Measurements from ENCODE around the gene NAALADL2. TPM values are rescaled to one million over a fixed set of nuclear protein-coding genes. Genes with fewer than 3 reads are reported as not detected.

NAALADL2 gene
- total RNA-seq, 1 donor from 2014 or later, result 1.1 TPM

DNA sequence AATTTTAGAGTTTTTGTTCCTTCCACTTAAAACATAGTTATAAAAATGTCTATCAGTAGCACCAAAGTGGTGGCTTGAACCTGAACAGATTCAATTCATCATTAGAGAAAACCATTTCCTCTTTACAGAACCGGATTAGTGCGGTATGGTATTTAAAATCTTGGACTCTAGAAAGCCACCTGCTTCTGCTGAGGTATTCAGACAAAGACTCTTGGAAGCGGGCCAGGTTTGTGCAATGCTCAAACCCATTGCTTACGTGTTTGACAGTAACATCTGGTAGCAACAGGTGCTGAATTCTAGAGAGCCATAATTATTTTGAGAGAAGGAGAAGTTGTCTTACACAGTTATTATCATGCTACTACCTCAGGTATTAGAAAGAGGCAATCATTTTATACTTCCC is 290.5 kb downstream of the NAALADL2 start:
- DNase-seq (ENCODE audit: low read depth) (peak; percentile 70), FAIRE-seq (no peak)
- Histone ChIP-seq H3K4me3 (ENCODE audit: low read depth, low read length) (no peak overlapping the region), H3K36me3 (ENCODE audit: control insufficient read depth, insufficient read depth, low read length) (no peaks in the 10 kb centered on the region), H3K27me3 (ENCODE audit: control insufficient read depth, insufficient read depth, low read length) (no peaks in the 10 kb centered on the region)
- TF ChIP-seq CTCF (IDR thresholded peaks at IDR 0.05; ENCODE audit: insufficient read depth, low read length, severe bottlenecking), result no peak

GRCh38 chr3:175150812-175151401 is 291.8 kb downstream of the NAALADL2 start:
- peak; percentile 98 for DNase-seq (ENCODE audit: low read depth)
- TF ChIP-seq CTCF (IDR thresholded peaks at IDR 0.05; ENCODE audit: insufficient read depth, low read length, severe bottlenecking), result no peak
- no peak overlapping the region for H3K4me3 ChIP-seq (ENCODE audit: low read depth, low read length)
- H3K27me3 ChIP-seq (ENCODE audit: control insufficient read depth, insufficient read depth, low read length), result no peaks in the 10 kb centered on the region
- no peaks in the 10 kb centered on the region for H3K36me3 ChIP-seq (ENCODE audit: control insufficient read depth, insufficient read depth, low read length)
- peak; percentile 93 for FAIRE-seq

- Histone ChIP-seq H3K27me3 (ENCODE audit: control insufficient read depth, insufficient read depth, low read length) (no peaks in the 10 kb centered on the region), H3K36me3 (ENCODE audit: control insufficient read depth, insufficient read depth, low read length) (no peaks in the 10 kb centered on the region), H3K4me3 (ENCODE audit: low read depth, low read length) (no peak overlapping the region)
- TF ChIP-seq CTCF (IDR thresholded peaks at IDR 0.05; ENCODE audit: insufficient read depth, low read length, severe bottlenecking), result no peak
- FAIRE-seq (no peak), DNase-seq (ENCODE audit: low read depth) (no peak)
These were observed 294.5 kb downstream of the NAALADL2 start for GRCh38 chr3:175153595-175153994.

GRCh38 chr3:175155172-175155571 is 296.0 kb downstream of the NAALADL2 start:
- Histone ChIP-seq H3K27me3 (ENCODE audit: control insufficient read depth, insufficient read depth, low read length) (no peaks in the 10 kb centered on the region), H3K36me3 (ENCODE audit: control insufficient read depth, insufficient read depth, low read length) (no peaks in the 10 kb centered on the region), H3K4me3 (ENCODE audit: low read depth, low read length) (no peak overlapping the region)
- FAIRE-seq (no peak), DNase-seq (ENCODE audit: low read depth) (no peak)
- no peak for TF ChIP-seq CTCF (IDR thresholded peaks at IDR 0.05; ENCODE audit: insufficient read depth, low read length, severe bottlenecking)

GRCh38 chr3:175159202-175159601 is 300.1 kb downstream of the NAALADL2 start:
- no peak overlapping the region for H3K4me3 ChIP-seq (ENCODE audit: low read depth, low read length)
- DNase-seq (ENCODE audit: low read depth) (no peak), FAIRE-seq (no peak)
- no peaks in the 10 kb centered on the region for H3K36me3 ChIP-seq (ENCODE audit: control insufficient read depth, insufficient read depth, low read length)
- no peak for TF ChIP-seq CTCF (IDR thresholded peaks at IDR 0.05; ENCODE audit: insufficient read depth, low read length, severe bottlenecking)
- H3K27me3 ChIP-seq (ENCODE audit: control insufficient read depth, insufficient read depth, low read length), result no peaks in the 10 kb centered on the region

DNA sequence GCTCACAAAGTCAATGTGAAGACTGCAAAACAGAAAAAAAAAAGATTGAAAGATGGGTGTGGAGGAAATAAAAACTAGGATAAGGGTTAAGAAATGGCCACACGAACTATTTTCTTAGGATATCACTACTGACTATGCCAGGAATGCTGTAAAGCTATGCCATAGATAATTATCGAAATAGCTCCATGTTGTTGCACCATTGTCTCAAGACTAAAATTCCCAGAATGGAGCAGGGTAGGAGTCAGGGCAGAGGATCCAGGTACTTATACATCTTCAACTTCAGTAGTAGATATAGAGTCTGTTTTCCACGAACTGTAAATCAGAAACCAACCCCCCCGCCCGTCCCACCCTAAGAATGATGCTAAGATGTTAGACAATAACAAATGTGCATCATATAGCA is 302.2 kb downstream of the NAALADL2 start:
- no peak overlapping the region for H3K4me3 ChIP-seq (ENCODE audit: low read depth, low read length)
- FAIRE-seq, result no peak
- no peaks in the 10 kb centered on the region for H3K27me3 ChIP-seq (ENCODE audit: control insufficient read depth, insufficient read depth, low read length)
- H3K36me3 ChIP-seq (ENCODE audit: control insufficient read depth, insufficient read depth, low read length), result no peaks in the 10 kb centered on the region
- DNase-seq (ENCODE audit: low read depth), result no peak
- no peak for TF ChIP-seq CTCF (IDR thresholded peaks at IDR 0.05; ENCODE audit: insufficient read depth, low read length, severe bottlenecking)

Data from bronchial epithelial cell (primary cell).